ENCODE results near the gene NFKBIL1. TPM values are rescaled to one million over a fixed set of nuclear protein-coding genes. Genes with fewer than 3 reads are reported as not detected.
"Not testable (repeated sequence)": the region's sequence is repeated elsewhere in the genome, so short reads cannot be mapped to it uniquely, and the experiment has no call there.

NFKBIL1 gene
- total RNA-seq, 1 donor from 2014 or later = 13.4 TPM

DNA sequence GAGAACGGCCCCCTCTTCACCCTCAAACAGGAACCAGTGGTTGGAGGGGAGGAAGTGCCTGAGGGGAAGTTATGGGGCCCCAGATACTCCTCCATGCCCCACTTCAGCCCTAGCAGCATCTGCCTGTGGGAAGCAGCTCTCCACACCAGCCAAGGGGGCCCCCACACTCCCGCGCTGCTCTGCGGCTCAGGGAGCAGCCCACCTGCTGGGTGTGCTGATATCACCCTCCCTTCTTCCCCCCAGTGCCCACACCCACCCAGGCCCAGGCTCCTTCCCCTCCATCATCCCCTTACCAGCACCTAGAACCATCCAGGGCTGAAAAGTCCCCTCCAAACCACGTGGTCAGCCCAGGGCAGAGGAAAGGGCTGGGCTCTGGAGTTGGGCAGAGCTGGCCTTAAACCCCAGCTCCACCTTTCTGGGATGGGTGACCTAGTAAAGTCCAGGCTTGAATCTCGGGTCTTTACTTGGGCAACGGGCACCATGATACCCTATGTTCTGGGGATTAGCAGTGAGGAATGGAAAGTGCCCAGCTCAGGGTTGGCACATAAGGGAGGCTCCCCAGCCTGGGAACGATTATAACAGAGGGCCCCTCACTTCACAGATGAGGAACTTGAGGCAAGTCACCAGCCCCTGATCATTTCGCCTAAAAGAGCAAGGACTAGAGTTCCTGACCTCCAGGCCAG, 39.3 kb downstream of the NFKBIL1 start:
- no peak overlapping the region for H3K4me3 Mint-ChIP-seq (ENCODE audit: unreplicated experiment)
- H3K36me3 Mint-ChIP-seq (ENCODE audit: low read depth, unreplicated experiment) = no peaks in the 10 kb centered on the region
- no peak overlapping the region for H3K27ac Mint-ChIP-seq (ENCODE audit: unreplicated experiment)
- no peak for DNase-seq (ENCODE audit: low spot score)
- H3K9me3 Mint-ChIP-seq (ENCODE audit: unreplicated experiment) = no peaks in the 10 kb centered on the region
- TF ChIP-seq, protein P1, sequence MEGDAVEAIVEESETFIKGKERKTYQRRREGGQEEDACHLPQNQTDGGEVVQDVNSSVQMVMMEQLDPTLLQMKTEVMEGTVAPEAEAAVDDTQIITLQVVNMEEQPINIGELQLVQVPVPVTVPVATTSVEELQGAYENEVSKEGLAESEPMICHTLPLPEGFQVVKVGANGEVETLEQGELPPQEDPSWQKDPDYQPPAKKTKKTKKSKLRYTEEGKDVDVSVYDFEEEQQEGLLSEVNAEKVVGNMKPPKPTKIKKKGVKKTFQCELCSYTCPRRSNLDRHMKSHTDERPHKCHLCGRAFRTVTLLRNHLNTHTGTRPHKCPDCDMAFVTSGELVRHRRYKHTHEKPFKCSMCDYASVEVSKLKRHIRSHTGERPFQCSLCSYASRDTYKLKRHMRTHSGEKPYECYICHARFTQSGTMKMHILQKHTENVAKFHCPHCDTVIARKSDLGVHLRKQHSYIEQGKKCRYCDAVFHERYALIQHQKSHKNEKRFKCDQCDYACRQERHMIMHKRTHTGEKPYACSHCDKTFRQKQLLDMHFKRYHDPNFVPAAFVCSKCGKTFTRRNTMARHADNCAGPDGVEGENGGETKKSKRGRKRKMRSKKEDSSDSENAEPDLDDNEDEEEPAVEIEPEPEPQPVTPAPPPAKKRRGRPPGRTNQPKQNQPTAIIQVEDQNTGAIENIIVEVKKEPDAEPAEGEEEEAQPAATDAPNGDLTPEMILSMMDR (IDR thresholded peaks at IDR 0.05; ENCODE audit: unreplicated experiment) = no peak
- peaks cover 2% of the 10 kb centered on the region for H3K27me3 Mint-ChIP-seq (ENCODE audit: unreplicated experiment)
- H3K4me1 Mint-ChIP-seq (ENCODE audit: unreplicated experiment) = peaks cover 12% of the 10 kb centered on the region

DNA sequence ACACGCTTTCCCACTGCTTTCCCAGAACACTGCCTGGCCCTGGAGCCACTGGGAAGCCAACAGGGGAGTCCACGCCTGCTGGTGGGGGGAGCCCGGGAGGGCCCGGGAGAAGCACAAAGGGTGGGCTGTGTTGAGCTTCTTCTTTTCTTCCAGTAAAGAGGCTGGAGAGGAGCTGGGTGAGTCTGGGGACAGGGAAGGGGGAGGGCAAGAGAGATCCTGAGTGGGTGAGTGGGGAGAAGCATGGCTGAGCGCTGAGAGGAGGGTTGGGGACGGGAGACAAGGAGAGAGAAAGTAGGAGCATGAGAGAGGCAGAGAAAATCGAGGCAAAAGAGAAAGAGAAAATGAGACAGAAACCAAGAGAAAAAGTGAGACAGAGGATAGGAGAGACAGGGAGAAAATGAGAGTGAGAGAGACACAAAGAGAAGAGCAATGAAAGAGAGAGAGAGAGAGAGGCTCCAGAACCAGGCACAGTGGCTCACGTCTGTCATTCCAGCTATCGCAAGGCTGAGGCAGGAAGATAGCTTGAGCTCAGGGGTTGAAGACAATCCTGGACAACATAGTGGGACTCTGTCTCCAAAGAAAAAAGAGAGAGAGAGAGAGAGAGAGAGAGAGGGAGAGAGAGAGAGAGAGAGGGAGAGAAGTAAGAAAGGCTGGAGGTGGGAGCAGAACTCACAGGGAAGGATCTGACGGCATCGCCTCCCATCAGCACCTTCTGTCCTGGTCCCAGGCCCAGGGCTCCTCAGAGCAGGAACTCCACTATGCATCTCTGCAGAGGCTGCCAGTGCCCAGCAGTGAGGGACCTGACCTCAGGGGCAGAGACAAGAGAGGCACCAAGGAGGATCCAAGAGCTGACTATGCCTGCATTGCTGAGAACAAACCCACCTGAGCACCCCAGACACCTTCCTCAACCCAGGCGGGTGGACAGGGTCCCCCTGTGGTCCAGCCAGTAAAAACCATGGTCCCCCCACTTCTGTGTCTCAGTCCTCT, 40.7 kb downstream of the NFKBIL1 start:
- Mint-ChIP-seq H3K27me3 (ENCODE audit: unreplicated experiment) (peaks cover under 1% of the 10 kb centered on the region), H3K27ac (ENCODE audit: unreplicated experiment) (no peak overlapping the region)
- DNase-seq (ENCODE audit: low spot score) = no peak

DNA sequence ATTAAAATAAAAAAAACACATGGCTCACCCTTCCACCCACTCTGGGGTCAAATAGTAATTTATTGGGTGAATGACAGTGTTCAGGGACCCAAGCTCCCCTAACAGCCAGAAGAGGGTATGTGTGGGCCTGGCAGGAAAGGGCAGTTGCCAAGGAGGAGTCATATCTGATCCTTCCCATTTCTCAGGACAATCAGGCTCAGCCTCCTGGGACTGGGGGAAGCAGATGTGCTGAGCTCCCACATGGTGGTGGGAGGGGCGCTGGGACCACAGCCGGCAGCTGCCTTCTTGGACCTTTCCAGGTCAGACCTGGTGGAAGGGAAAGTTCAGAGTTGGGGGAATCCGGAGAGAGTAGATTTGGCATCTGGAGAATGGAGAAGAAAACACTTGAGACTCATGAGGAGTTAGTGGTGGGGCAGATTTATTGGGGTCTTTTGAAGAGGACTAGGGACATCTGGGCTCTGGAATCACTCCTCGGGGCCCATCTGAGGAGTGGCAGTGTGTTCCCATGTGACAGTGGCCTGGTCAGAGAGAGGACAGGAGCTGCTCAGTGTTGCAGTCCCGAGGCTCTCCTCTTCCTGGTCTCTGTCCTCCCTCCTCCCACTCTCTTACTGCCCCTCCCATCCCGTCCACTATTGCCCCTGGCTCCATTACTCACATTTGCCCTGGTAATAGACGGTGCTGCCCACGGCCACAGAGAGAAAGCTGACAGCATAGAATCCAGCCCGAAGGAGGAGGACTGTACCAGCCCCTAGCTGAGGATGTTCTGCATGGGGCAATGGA, 41.7 kb downstream of the NFKBIL1 start:
- Mint-ChIP-seq H3K27me3 (ENCODE audit: unreplicated experiment) (peaks cover 1% of the 10 kb centered on the region), H3K9me3 (ENCODE audit: unreplicated experiment) (no peaks in the 10 kb centered on the region), H3K4me3 (ENCODE audit: unreplicated experiment) (no peak overlapping the region), H3K4me1 (ENCODE audit: unreplicated experiment) (peaks cover 12% of the 10 kb centered on the region), H3K27ac (ENCODE audit: unreplicated experiment) (no peak overlapping the region), H3K36me3 (ENCODE audit: low read depth, unreplicated experiment) (no peaks in the 10 kb centered on the region)
- TF ChIP-seq, protein P1 (IDR thresholded peaks at IDR 0.05; ENCODE audit: unreplicated experiment) = no peak
- DNase-seq (ENCODE audit: low spot score) = no peak

More for the DNA sequence above, 40.7 kb downstream of the NFKBIL1 start:
- Mint-ChIP-seq H3K9me3 (ENCODE audit: unreplicated experiment) (no peaks in the 10 kb centered on the region), H3K36me3 (ENCODE audit: low read depth, unreplicated experiment) (no peaks in the 10 kb centered on the region), H3K4me3 (ENCODE audit: unreplicated experiment) (no peak overlapping the region), H3K4me1 (ENCODE audit: unreplicated experiment) (peaks cover 12% of the 10 kb centered on the region)
- TF ChIP-seq, protein P1 (IDR thresholded peaks at IDR 0.05; ENCODE audit: unreplicated experiment) = no peak

DNA sequence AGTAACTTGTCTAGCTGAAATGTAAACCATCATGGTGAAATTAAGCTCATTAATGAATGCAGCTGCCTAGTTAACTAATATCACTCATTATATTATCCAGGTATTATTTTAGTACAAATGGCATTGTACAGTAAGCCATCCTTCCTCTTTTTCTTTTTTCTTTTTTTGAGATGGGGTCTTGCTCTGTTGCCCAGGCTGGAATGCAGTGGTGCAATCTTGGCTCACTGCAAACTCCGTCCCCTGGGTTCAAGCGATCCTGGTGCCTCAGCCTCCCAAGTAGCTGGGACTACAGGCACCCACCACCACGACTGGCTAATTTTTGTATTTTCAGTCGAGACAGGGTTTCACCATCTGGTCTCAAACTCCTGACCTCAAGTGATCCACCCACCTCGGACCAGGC, 43.3 kb downstream of the NFKBIL1 start:
- H3K4me1 Mint-ChIP-seq (ENCODE audit: unreplicated experiment); H3K36me3 Mint-ChIP-seq (ENCODE audit: low read depth, unreplicated experiment); H3K27me3 Mint-ChIP-seq (ENCODE audit: unreplicated experiment); DNase-seq (ENCODE audit: low spot score); H3K27ac Mint-ChIP-seq (ENCODE audit: unreplicated experiment); H3K9me3 Mint-ChIP-seq (ENCODE audit: unreplicated experiment); H3K4me3 Mint-ChIP-seq (ENCODE audit: unreplicated experiment): not testable (repeated sequence)

DNA sequence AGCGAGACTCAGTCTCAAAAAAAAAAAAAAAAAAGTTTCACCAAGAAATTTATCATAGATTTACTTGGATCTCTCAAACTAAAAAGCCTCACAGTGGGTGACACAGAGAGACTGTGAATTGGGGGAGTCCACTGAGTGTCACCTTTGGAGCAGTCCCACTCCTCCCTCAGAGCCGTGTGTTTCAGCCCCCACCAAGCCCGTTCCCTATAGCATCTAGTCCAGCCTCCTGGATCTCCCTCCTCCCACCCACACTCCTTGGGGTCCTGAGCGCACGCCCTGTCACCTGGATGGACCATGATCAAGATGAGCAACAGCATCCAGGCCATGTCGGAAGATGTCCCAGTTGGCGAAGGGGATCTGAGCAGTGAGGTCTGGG, 45.0 kb downstream of the NFKBIL1 start:
- no peaks in the 10 kb centered on the region for H3K9me3 Mint-ChIP-seq (ENCODE audit: unreplicated experiment)
- peaks cover 1% of the 10 kb centered on the region for H3K27me3 Mint-ChIP-seq (ENCODE audit: unreplicated experiment)
- no peak overlapping the region for H3K27ac Mint-ChIP-seq (ENCODE audit: unreplicated experiment)
- no peaks in the 10 kb centered on the region for H3K36me3 Mint-ChIP-seq (ENCODE audit: low read depth, unreplicated experiment)
- TF ChIP-seq, protein P1 (IDR thresholded peaks at IDR 0.05; ENCODE audit: unreplicated experiment) = no peak
- H3K4me3 Mint-ChIP-seq (ENCODE audit: unreplicated experiment) = no peak overlapping the region
- H3K4me1 Mint-ChIP-seq (ENCODE audit: unreplicated experiment) = peaks cover 3% of the 10 kb centered on the region
- no peak for DNase-seq (ENCODE audit: low spot score)

All from endothelial cell (in vitro differentiated cells).